ENCODE data around the gene BMP4.

- no peak for TF ChIP-seq CTCF (IDR thresholded peaks at IDR 0.05)
- TF ChIP-seq POLR2A (IDR thresholded peaks at IDR 0.05) = no peak
Observed at GRCh38 chr14:53951243-53951626, 5.4 kb downstream of the BMP4 start.

Measured in Peyer's patch (tissue), 4 donors.